Neural cell (in vitro differentiated cells): ENCODE measurements around the gene PTPRD. TPM values are rescaled to one million over a fixed set of nuclear protein-coding genes. Genes with fewer than 3 reads are reported as not detected.

Experiments used
- H2AFZ ChIP-seq: fragments of 200-600, 300-800 bp; sonication (generic), shearing (Covaris generic); 2 replicates; pipeline ENCODE4 v1.6.0; 2014; ENCODE audit warnings: low read depth, mild to moderate bottlenecking, antibody characterized with exemption, low read length, moderate library complexity
- H3F3A ChIP-seq: fragments of 200-600 bp; shearing (Covaris generic); 2 replicates; pipeline ENCODE4 v1.6.1; 2016; ENCODE audit warnings: mild to moderate bottlenecking, moderate library complexity, mixed read lengths, antibody characterized with exemption, low read length; ENCODE audit not compliant: insufficient read depth, poor library complexity, severe bottlenecking
- H3K27ac ChIP-seq: fragments of 200-600, 300-800 bp; sonication (generic), shearing (Covaris generic); 2 replicates; pipeline ENCODE4 v1.5.1; 2014; ENCODE audit warnings: mild to moderate bottlenecking, low read length, moderate library complexity
- H3K27me3 ChIP-seq: fragments of 300-800, 200-600 bp; sonication (generic), shearing (Covaris generic); 2 replicates; pipeline ENCODE4 v1.6.0; 2014; ENCODE audit warnings: mild to moderate bottlenecking, low read depth, low read length, moderate library complexity; ENCODE audit not compliant: insufficient read depth
- H3K36me3 ChIP-seq: fragments of 300-800, 200-600 bp; sonication (generic), shearing (Covaris generic); 2 replicates; pipeline ENCODE4 v1.5.1; 2014; ENCODE audit warnings: mild to moderate bottlenecking, antibody characterized with exemption, low read length, moderate library complexity; ENCODE audit not compliant: insufficient read depth
- H3K4me2 ChIP-seq: fragments of 300-800, 200-600 bp; sonication (generic), shearing (Covaris generic); 2 replicates; pipeline ENCODE4 v1.6.0; 2014; ENCODE audit warnings: mild to moderate bottlenecking, low read length
- H3K4me3 ChIP-seq: fragments of 300-800, 200-600 bp; sonication (generic), shearing (Covaris generic); 2 replicates; pipeline ENCODE4 v1.5.1; 2014; ENCODE audit warnings: mild to moderate bottlenecking, low read length, moderate library complexity
- H3K79me2 ChIP-seq: fragments of 200-600 bp; shearing (Covaris generic); replicated peaks from 2 replicates; pipeline ENCODE4 v1.6.0; 2014; ENCODE audit warnings: mild to moderate bottlenecking, low read length, moderate library complexity; ENCODE audit not compliant: insufficient read depth
- H3K9ac ChIP-seq: fragments of 300-800, 200-600 bp; sonication (generic), shearing (Covaris generic); 2 replicates; pipeline ENCODE4 v1.6.1; 2016; ENCODE audit warnings: mild to moderate bottlenecking, low read length, mixed read lengths
- H3K9me2 ChIP-seq: fragments of 200-600 bp; shearing (Covaris generic); 2 replicates; pipeline ENCODE4 v1.6.1; 2016; ENCODE audit warnings: mild to moderate bottlenecking, low read length, mixed read lengths; ENCODE audit not compliant: insufficient read depth
- H3K9me3 ChIP-seq: fragments of 200-600, 300-800 bp; sonication (generic), shearing (Covaris generic); 2 replicates; pipeline ENCODE4 v1.6.1; 2016; ENCODE audit warnings: mild to moderate bottlenecking, mixed run types, low read length, moderate library complexity, mixed read lengths
- H4K20me1 ChIP-seq: fragments of 200-600 bp; shearing (Covaris generic); 2 replicates; pipeline ENCODE4 v1.6.1; 2016; ENCODE audit warnings: mild to moderate bottlenecking, mixed run types; ENCODE audit not compliant: insufficient read depth
- EP300 ChIP-seq: fragments of 450-650 bp; conservative IDR thresholded peaks from 2 replicates; pipeline ENCODE4 v1.6.1; 2014; ENCODE audit warnings: antibody characterized with exemption, mild to moderate bottlenecking, moderate library complexity; ENCODE audit not compliant: poor library complexity, severe bottlenecking
- EZH2 ChIP-seq: fragments of 200-600, 300-800 bp; shearing (Covaris generic), sonication (generic); IDR thresholded peaks from 2 replicates; pipeline ENCODE4 v1.6.1; 2014; ENCODE audit warnings: antibody characterized with exemption, low read length, borderline replicate concordance, mild to moderate bottlenecking; ENCODE audit not compliant: insufficient read depth, poor library complexity, severe bottlenecking
- MXI1 ChIP-seq: fragments of 450-650 bp; conservative IDR thresholded peaks from 2 replicates; pipeline ENCODE4 v1.6.1; 2014; ENCODE audit warnings: antibody characterized with exemption, mild to moderate bottlenecking; ENCODE audit not compliant: poor library complexity, severe bottlenecking
- POLR2AphosphoS5 ChIP-seq: IDR thresholded peaks from 2 replicates; pipeline ENCODE4 v1.6.1; 2012
- RAD21 ChIP-seq: fragments of 450-650 bp; conservative IDR thresholded peaks from 2 replicates; pipeline ENCODE4 v1.6.1; 2014; ENCODE audit warnings: antibody characterized with exemption, mild to moderate bottlenecking, moderate library complexity
- SMC3 ChIP-seq: fragments of 450-650 bp; conservative IDR thresholded peaks from 2 replicates; pipeline ENCODE4 v1.6.1; 2014; ENCODE audit warnings: antibody characterized with exemption, mild to moderate bottlenecking, moderate library complexity; ENCODE audit not compliant: poor library complexity
- TAF1 ChIP-seq: IDR thresholded peaks from 2 replicates; pipeline ENCODE4 v1.6.1; 2012; ENCODE audit warnings: low read depth
- polyA plus RNA-seq: library from polyadenylated mRNA; depleted of rRNA; stranded (reverse); fragments of >200 nt; gene quantifications from 2 replicates; pipeline ENCODE4 v1.2.3, GENCODE V29; 2014
- TF ChIP-seq, protein P1 (sequence below): fragments of 450-650 bp; IDR thresholded peaks from 2 replicates; pipeline ENCODE4 v1.5.1; 2014; ENCODE audit warnings: antibody characterized with exemption, mild to moderate bottlenecking, moderate library complexity; ENCODE audit not compliant: poor library complexity, severe bottlenecking
- TF ChIP-seq, protein P2 (sequence below): IDR thresholded peaks from 2 replicates; pipeline ENCODE4 v1.6.1; 2012; ENCODE audit warnings: borderline replicate concordance

The PTPRD gene
- polyA plus RNA-seq, 1 donor from 2014 or later = 143 TPM

DNA sequence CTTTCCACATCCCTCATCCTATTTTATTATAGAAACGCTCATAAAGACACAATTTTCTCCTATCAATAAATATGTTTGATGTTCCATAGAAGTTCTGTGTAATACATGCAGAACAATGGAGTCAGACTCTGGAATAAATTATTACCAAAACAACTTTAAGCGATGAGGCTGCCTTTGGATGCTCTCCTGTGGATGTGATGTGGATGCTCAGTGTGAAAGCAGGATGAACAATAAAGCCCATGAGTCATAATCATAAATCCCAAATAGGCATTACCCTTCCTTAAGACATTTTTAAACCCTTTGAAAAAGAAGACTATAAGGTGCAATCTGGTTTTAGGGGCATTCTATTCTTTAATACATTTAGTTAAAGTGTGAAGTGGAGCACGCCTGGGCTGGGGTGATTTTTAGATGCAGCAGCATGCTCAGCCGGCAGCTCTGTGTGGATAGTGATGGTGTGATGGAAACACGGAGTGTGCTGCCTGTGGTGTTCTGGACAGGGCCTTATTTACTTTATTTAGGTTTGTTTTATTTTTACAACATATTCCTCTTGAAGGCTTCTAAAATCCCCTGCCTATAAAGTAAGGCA lies 991.4 kb downstream of the PTPRD start:
- Histone ChIP-seq H3K9me3 (no peaks in the 10 kb centered on the region), H3K4me3 (no peak overlapping the region), H3K36me3 (no peaks in the 10 kb centered on the region), H3K27ac (no peak overlapping the region), H3F3A (no peaks in the 10 kb centered on the region), H3K9me2 (no peaks in the 10 kb centered on the region), H4K20me1 (no peaks in the 10 kb centered on the region), H3K9ac (no peak overlapping the region), H2AFZ (no peak overlapping the region), H3K4me2 (no peak overlapping the region), H3K27me3 (no peaks in the 10 kb centered on the region), H3K79me2 (no peaks in the 10 kb centered on the region)
- TF ChIP-seq POLR2AphosphoS5 (no peak), RAD21 (no peak), EP300 (no peak), TAF1 (no peak)

DNA sequence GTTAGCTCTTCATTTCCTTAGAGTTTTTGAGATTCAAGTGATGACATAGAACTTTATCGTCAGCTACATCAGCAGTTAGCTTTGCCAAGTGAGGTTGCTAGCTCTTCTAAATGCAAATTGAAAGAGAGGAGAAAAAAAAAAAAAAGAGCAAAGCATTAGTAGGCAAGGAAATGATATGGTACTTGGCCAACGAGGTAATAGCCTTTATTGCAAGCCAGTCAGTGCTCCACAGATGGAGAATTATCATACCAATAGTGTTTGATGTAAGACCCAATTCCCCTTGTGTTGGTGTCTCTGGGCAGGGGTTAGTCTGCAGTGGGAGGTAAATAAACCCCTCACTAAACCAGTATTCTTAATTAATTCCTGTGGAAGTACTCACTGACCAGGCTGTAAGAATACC lies 992.1 kb downstream of the PTPRD start:
- Histone ChIP-seq H2AFZ (no peak overlapping the region), H4K20me1 (no peaks in the 10 kb centered on the region), H3K9me2 (no peaks in the 10 kb centered on the region), H3K9ac (no peak overlapping the region), H3F3A (no peaks in the 10 kb centered on the region), H3K27ac (no peak overlapping the region), H3K79me2 (no peaks in the 10 kb centered on the region), H3K36me3 (no peaks in the 10 kb centered on the region), H3K4me2 (no peak overlapping the region), H3K27me3 (no peaks in the 10 kb centered on the region), H3K4me3 (no peak overlapping the region), H3K9me3 (no peaks in the 10 kb centered on the region)
- no peak for TF ChIP-seq EP300
- TF ChIP-seq, protein P1, sequence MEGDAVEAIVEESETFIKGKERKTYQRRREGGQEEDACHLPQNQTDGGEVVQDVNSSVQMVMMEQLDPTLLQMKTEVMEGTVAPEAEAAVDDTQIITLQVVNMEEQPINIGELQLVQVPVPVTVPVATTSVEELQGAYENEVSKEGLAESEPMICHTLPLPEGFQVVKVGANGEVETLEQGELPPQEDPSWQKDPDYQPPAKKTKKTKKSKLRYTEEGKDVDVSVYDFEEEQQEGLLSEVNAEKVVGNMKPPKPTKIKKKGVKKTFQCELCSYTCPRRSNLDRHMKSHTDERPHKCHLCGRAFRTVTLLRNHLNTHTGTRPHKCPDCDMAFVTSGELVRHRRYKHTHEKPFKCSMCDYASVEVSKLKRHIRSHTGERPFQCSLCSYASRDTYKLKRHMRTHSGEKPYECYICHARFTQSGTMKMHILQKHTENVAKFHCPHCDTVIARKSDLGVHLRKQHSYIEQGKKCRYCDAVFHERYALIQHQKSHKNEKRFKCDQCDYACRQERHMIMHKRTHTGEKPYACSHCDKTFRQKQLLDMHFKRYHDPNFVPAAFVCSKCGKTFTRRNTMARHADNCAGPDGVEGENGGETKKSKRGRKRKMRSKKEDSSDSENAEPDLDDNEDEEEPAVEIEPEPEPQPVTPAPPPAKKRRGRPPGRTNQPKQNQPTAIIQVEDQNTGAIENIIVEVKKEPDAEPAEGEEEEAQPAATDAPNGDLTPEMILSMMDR = no peak
- TF ChIP-seq EZH2 = no peak
- TF ChIP-seq SMC3 = no peak
- TF ChIP-seq POLR2AphosphoS5 = no peak
- no peak for TF ChIP-seq TAF1
- no peak for TF ChIP-seq RAD21
- TF ChIP-seq, protein P2, sequence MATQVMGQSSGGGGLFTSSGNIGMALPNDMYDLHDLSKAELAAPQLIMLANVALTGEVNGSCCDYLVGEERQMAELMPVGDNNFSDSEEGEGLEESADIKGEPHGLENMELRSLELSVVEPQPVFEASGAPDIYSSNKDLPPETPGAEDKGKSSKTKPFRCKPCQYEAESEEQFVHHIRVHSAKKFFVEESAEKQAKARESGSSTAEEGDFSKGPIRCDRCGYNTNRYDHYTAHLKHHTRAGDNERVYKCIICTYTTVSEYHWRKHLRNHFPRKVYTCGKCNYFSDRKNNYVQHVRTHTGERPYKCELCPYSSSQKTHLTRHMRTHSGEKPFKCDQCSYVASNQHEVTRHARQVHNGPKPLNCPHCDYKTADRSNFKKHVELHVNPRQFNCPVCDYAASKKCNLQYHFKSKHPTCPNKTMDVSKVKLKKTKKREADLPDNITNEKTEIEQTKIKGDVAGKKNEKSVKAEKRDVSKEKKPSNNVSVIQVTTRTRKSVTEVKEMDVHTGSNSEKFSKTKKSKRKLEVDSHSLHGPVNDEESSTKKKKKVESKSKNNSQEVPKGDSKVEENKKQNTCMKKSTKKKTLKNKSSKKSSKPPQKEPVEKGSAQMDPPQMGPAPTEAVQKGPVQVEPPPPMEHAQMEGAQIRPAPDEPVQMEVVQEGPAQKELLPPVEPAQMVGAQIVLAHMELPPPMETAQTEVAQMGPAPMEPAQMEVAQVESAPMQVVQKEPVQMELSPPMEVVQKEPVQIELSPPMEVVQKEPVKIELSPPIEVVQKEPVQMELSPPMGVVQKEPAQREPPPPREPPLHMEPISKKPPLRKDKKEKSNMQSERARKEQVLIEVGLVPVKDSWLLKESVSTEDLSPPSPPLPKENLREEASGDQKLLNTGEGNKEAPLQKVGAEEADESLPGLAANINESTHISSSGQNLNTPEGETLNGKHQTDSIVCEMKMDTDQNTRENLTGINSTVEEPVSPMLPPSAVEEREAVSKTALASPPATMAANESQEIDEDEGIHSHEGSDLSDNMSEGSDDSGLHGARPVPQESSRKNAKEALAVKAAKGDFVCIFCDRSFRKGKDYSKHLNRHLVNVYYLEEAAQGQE = no peak
- TF ChIP-seq MXI1 = no peak
